Activated B cell treated with CpG ODN at 0.5 μM for 24 hours (primary cell): ENCODE data around the gene BFSP1. TPM values are rescaled to one million over a fixed set of nuclear protein-coding genes. Genes with fewer than 3 reads are reported as not detected.

Source experiments
- ATAC-seq: fragments of 200-7000 bp; cut with Tn5 transposase; one replicate; pipeline ENCODE4 v1.10.0; 2021; ENCODE audit warnings: low read depth, mild to moderate bottlenecking, moderate library complexity
- CTCF ChIA-PET: fragments of 350-600 bp; sonication (Branson Sonifier 250); formaldehyde crosslinking; loops from one replicate; lab custom pipeline; 2021; ENCODE audit warnings: antibody characterized with exemption; lab: Charles Lee
- POLR2A ChIA-PET: fragments of 350-600 bp; sonication (Branson Sonifier 250); formaldehyde crosslinking; loops from one replicate; lab custom pipeline; 2021; ENCODE audit warnings: antibody characterized with exemption; lab: Charles Lee
- DNase-seq: peaks from one replicate; pipeline ENCODE4 v3.0.0; 2022
- H3K27ac Mint-ChIP-seq: one replicate; pipeline ENCODE4 v1.8.0; 2020; ENCODE audit warnings: mixed read lengths
- H3K27me3 Mint-ChIP-seq: one replicate; pipeline ENCODE4 v1.8.0; 2021; ENCODE audit warnings: mixed read lengths
- H3K36me3 Mint-ChIP-seq: one replicate; pipeline ENCODE4 v1.8.0; 2021; ENCODE audit warnings: low read depth, mixed read lengths
- H3K4me1 Mint-ChIP-seq: one replicate; pipeline ENCODE4 v1.8.0; 2021; ENCODE audit warnings: mixed read lengths
- H3K4me3 Mint-ChIP-seq: one replicate; pipeline ENCODE4 v1.8.0; 2020; ENCODE audit warnings: mild to moderate bottlenecking, mixed read lengths
- H3K9me3 Mint-ChIP-seq: one replicate; pipeline ENCODE4 v1.8.0; 2020; ENCODE audit warnings: mixed read lengths
- intact Hi-C: fragments of 100-400 bp; cut with micrococcal nuclease; formaldehyde crosslinking; loops from one replicate; pipeline ENCODE4 v1.15.1; 2024
- total RNA-seq: library from RNA; stranded (reverse); gene quantifications from 2 replicates; pipeline ENCODE4 v1.2.3, GENCODE V29; 2022
- TF ChIP-seq, protein P1 (sequence below): fragments of 200-600 bp; IDR thresholded peaks from one replicate; pipeline ENCODE4 v1.8.0; 2022; ENCODE audit warnings: antibody characterized with exemption, mild to moderate bottlenecking

BFSP1 gene
- total RNA-seq, 1 donor from 2014 or later = not detected

DNA sequence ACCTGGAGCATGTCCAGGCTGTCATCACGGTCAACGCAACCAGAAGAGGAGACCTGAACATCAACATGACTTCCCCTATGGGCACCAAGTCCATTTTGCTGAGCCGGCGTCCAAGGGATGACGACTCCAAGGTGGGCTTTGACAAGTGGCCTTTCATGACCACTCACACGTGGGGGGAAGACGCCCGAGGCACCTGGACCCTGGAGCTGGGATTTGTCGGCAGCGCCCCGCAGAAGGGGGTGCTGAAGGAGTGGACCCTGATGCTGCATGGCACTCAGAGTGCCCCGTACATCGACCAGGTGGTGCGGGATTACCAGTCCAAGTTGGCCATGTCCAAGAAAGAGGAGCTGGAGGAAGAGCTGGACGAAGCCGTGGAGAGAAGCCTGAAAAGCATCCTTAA, 49.5 kb downstream of the BFSP1 start:
- intact Hi-C loops = no loop called here
- Mint-ChIP-seq H3K36me3 (no peaks in the 10 kb centered on the region), H3K4me3 (no peak overlapping the region), H3K27me3 (peaks cover 6% of the 10 kb centered on the region), H3K27ac (no peak overlapping the region), H3K4me1 (no peaks in the 10 kb centered on the region), H3K9me3 (no peaks in the 10 kb centered on the region)
- CTCF ChIA-PET = no interaction called here
- TF ChIP-seq, protein P1, sequence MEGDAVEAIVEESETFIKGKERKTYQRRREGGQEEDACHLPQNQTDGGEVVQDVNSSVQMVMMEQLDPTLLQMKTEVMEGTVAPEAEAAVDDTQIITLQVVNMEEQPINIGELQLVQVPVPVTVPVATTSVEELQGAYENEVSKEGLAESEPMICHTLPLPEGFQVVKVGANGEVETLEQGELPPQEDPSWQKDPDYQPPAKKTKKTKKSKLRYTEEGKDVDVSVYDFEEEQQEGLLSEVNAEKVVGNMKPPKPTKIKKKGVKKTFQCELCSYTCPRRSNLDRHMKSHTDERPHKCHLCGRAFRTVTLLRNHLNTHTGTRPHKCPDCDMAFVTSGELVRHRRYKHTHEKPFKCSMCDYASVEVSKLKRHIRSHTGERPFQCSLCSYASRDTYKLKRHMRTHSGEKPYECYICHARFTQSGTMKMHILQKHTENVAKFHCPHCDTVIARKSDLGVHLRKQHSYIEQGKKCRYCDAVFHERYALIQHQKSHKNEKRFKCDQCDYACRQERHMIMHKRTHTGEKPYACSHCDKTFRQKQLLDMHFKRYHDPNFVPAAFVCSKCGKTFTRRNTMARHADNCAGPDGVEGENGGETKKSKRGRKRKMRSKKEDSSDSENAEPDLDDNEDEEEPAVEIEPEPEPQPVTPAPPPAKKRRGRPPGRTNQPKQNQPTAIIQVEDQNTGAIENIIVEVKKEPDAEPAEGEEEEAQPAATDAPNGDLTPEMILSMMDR = no peak
- POLR2A ChIA-PET = no interaction called here
- ATAC-seq = no peak
- no peak for DNase-seq

DNA sequence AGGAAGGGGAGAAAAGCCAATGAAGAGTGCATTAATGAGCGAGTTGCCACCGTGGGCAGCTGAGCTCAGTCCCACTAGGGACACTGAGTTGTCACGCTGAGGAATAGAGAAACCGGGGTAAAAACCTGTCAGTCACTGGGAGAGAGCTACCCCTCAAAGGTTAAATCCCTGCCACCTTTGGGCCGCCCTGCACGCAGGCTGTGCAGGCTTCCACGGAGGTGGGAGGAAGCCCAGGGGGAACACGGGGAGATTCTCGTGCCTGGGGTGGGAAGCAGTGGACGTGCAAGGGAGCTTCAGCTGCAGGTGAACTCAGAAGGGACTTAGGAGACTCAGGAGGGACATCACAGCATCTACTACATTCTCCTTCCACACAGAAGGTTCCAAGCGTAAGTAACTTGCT, 50.5 kb downstream of the BFSP1 start:
- H3K27ac Mint-ChIP-seq = no peak overlapping the region
- ATAC-seq (no peak), DNase-seq (no peak)
- H3K9me3 Mint-ChIP-seq = no peaks in the 10 kb centered on the region
- TF ChIP-seq, protein P1 = no peak
- ChIA-PET CTCF (no interaction called here), POLR2A (no interaction called here)
- intact Hi-C loops = no loop called here
- peaks cover 6% of the 10 kb centered on the region for H3K27me3 Mint-ChIP-seq
- no peaks in the 10 kb centered on the region for H3K4me1 Mint-ChIP-seq
- H3K36me3 Mint-ChIP-seq = no peaks in the 10 kb centered on the region
- H3K4me3 Mint-ChIP-seq = no peak overlapping the region

DNA sequence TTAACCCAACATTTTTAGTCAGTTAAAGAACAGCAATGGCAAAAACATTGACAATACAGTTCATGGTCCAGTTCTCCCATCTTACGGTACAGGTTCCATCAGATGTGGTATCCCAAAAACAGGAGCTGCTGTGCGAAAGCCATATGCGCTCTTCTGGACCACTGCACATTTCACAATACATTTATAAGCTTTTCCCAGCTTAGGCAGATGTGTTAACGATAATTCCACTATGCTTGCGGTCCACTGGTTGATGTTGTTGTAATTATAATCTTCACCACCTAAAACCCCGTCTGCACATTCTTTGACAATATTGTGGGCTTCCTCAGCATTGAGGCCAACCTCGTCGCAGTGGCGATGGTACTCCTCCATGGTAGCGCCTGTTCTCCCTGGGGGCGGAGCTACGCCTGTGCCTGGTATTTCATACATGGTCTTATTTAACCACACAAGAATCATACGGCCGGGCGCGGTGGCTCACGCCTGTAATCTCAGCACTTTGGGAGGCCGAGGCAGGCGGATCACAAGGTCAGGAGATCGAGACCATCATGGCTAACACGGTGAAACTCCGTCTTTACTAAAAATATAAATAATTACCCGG, 52.0 kb downstream of the BFSP1 start:
- no peak overlapping the region for H3K27ac Mint-ChIP-seq
- H3K4me3 Mint-ChIP-seq = no peak overlapping the region
- H3K9me3 Mint-ChIP-seq = no peaks in the 10 kb centered on the region
- ATAC-seq (no peak), DNase-seq (no peak)
- TF ChIP-seq, protein P1 = no peak
- ChIA-PET POLR2A (no interaction called here), CTCF (no interaction called here)
- intact Hi-C loops = no loop called here
- H3K4me1 Mint-ChIP-seq = no peaks in the 10 kb centered on the region
- peaks cover 6% of the 10 kb centered on the region for H3K27me3 Mint-ChIP-seq
- no peaks in the 10 kb centered on the region for H3K36me3 Mint-ChIP-seq

- no peaks in the 10 kb centered on the region for H3K36me3 Mint-ChIP-seq
- POLR2A ChIA-PET = no interaction called here
- intact Hi-C loops = no loop called here
- H3K27me3 Mint-ChIP-seq = no peaks in the 10 kb centered on the region
- H3K4me3 Mint-ChIP-seq = no peak overlapping the region
- H3K27ac Mint-ChIP-seq = no peak overlapping the region
- DNase-seq (no peak), ATAC-seq (no peak)
- CTCF ChIA-PET = no interaction called here
- no peaks in the 10 kb centered on the region for H3K4me1 Mint-ChIP-seq
- no peaks in the 10 kb centered on the region for H3K9me3 Mint-ChIP-seq
- TF ChIP-seq, protein P1 = no peak
Observed at GRCh38 chr20:17473659-17474058, 57.5 kb downstream of the BFSP1 start.

DNA sequence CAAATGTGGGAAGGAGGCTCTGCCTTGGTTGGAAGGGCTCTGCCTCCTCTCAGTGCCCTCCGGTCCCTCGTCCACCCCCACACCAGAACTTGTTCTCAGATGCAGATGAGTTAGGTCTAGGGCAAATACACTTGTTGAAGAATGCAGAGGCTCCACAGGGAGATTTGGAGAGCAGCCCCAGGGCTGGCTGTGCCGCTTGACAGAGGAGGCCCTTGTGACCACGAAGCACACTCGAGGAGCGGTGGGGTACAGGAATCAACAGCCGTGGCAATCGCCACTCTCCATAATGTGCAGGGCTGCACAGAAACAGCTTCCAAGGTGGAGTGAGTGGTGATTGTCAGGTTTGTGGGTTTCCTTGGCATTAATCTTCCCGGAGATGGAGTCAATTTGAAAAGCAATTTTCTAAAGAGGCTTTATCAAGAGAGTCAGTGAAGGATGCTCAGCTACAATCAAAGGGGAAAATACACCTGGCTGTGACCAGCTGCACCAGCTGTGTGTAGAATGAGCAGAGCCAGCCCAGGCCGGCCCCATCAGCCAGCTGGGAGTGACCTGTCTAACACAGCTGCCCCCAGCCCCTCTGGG, 59.5 kb downstream of the BFSP1 start:
- no peak for ATAC-seq
- Mint-ChIP-seq H3K36me3 (no peaks in the 10 kb centered on the region), H3K27me3 (no peaks in the 10 kb centered on the region), H3K9me3 (no peaks in the 10 kb centered on the region), H3K4me3 (no peak overlapping the region), H3K27ac (no peak overlapping the region), H3K4me1 (no peaks in the 10 kb centered on the region)
- CTCF ChIA-PET = no interaction called here
- intact Hi-C loops = no loop called here
- no peak for DNase-seq
- TF ChIP-seq, protein P1 = no peak
- POLR2A ChIA-PET = no interaction called here
